ENCODE results near the gene MYBPC1.
"Not testable (repeated sequence)": the region's sequence is repeated elsewhere in the genome, so short reads cannot be mapped to it uniquely, and the experiment has no call there.

The MYBPC1 gene, protein sequence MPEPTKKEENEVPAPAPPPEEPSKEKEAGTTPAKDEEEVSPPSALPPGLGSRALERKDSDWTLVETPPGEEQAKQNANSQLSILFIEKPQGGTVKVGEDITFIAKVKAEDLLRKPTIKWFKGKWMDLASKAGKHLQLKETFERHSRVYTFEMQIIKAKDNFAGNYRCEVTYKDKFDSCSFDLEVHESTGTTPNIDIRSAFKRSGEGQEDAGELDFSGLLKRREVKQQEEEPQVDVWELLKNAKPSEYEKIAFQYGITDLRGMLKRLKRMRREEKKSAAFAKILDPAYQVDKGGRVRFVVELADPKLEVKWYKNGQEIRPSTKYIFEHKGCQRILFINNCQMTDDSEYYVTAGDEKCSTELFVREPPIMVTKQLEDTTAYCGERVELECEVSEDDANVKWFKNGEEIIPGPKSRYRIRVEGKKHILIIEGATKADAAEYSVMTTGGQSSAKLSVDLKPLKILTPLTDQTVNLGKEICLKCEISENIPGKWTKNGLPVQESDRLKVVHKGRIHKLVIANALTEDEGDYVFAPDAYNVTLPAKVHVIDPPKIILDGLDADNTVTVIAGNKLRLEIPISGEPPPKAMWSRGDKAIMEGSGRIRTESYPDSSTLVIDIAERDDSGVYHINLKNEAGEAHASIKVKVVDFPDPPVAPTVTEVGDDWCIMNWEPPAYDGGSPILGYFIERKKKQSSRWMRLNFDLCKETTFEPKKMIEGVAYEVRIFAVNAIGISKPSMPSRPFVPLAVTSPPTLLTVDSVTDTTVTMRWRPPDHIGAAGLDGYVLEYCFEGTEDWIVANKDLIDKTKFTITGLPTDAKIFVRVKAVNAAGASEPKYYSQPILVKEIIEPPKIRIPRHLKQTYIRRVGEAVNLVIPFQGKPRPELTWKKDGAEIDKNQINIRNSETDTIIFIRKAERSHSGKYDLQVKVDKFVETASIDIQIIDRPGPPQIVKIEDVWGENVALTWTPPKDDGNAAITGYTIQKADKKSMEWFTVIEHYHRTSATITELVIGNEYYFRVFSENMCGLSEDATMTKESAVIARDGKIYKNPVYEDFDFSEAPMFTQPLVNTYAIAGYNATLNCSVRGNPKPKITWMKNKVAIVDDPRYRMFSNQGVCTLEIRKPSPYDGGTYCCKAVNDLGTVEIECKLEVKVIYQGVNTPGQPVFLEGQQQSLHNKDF

DNA sequence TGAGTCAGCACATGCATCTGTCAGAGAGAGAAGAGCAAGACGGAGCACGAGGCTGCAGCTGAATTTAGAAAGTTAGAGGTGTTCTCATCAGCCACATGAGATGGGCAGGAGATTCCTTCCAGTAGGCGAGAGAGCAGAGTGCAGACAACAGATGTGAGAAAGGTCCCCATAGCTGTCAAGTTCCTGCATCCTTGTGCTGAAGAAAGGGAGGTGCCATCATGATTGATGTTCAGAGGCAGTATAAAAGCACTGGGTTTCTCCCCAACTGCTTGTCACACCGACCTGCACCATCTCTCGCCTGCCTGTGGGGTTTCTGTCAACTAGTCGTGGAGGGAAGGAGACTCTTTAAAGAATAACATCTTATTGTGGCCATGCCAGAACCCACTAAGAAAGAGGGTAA, at the start of gene MYBPC1:
Gene MYBPC1, plus strand, starts transcription at position 272 of the 400 bp plus-strand sequence. Its CDS starts 100 bp downstream, at position 372.
- DNase-seq (ENCODE audit: low spot score) (no peak), FAIRE-seq (no peak)

GRCh38 chr12:101551362-101552114, 43.2 kb upstream of the MYBPC1 start:
- FAIRE-seq (no peak), DNase-seq (ENCODE audit: low spot score) (no peak)

DNA sequence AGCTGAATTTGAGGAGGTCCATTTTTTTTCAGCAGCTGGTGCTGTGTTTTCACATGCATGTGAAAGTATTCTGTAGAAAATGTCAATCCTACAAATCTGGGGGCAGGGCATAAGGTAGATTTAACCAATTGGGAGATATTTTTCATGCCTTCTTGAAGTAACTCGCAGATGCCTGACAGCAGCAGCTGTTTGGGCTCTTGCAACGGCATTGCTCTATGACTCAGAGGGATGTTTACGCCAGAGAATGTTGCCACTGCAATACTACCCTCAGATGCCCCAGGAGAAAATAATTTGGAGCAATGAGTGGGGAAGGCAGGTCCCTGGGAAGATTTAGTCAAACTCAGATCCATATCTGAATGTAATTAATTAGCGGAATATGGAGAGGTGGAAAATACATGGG, 42.5 kb upstream of the MYBPC1 start:
- no peak for FAIRE-seq
- no peak for DNase-seq (ENCODE audit: low spot score)

GRCh38 chr12:101557094-101557493, 37.7 kb upstream of the MYBPC1 start:
- DNase-seq (ENCODE audit: low spot score) (no peak), FAIRE-seq (no peak)

- not testable (repeated sequence) for FAIRE-seq
These were observed 36.0 kb upstream of the MYBPC1 start for GRCh38 chr12:101558726-101559125.

DNA sequence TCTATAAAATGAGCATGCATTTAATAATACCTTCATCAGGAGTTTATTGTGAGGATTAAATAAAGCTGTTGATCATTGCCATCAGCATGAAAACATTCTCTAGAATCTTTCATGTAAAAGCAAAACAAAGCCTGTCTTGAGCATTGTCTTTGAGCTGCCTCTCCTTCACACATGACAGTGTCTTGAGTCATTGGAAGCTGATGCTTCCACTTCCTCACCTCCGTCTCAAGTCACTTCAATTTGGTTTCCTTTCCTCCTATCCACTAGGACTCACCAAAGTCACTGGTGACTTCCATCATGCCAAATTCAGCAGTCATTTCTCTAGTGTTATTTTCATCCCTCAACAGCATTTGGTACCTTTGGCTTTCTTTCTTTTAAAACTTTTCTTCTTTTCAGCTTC, 31.6 kb upstream of the MYBPC1 start:
- FAIRE-seq (no peak), DNase-seq (ENCODE audit: low spot score) (no peak)

More at GRCh38 chr12:101558726-101559125, 36.0 kb upstream of the MYBPC1 start:
- DNase-seq (ENCODE audit: low spot score), result not testable (repeated sequence)

GRCh38 chr12:101564912-101565311, 29.9 kb upstream of the MYBPC1 start:
- no peak for DNase-seq (ENCODE audit: low spot score)

GRCh38 chr12:101566318-101566717, 28.5 kb upstream of the MYBPC1 start:
- FAIRE-seq (no peak), DNase-seq (ENCODE audit: low spot score) (no peak)

More at GRCh38 chr12:101564912-101565311, 29.9 kb upstream of the MYBPC1 start:
- no peak for FAIRE-seq

DNA sequence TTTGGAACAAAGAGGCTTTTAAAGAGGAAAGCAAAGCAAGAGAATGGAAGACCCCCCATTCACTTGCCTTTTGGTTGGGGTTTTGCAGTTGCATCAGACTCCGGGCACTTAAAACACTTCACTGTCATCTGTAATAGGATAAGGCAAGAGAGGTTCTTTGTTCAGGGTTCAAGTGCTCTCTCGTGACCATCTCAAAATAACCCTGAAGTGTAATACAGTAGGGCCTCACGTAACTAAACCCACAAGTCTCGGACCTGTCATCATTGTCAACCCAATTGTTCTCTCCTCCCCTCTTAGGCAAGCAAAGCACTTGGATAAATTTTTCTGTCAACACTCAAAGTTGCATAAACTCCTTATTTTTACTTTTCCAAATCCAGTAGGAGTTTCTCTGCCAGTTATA, 26.9 kb upstream of the MYBPC1 start:
- DNase-seq (ENCODE audit: low spot score), result no peak
- FAIRE-seq, result no peak

DNA sequence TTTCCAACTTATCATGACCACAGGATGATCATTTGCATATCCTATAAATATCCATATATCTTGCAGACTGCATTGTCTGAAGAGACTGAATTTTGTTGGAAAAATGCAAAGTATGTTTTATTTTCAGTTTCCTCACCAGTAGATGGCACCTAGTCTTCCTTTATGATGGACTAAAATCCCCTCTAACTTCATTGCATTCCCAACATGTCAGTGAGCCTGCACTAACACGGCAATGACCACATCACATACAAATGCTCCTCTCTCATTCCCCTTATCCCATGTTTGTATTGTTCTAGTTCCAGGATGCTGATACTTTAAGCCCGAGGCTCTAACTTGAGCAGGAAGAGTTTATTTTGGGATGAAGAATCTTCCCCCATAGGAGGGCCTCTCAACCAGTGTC, 24.7 kb upstream of the MYBPC1 start:
- no peak for DNase-seq (ENCODE audit: low spot score)
- no peak for FAIRE-seq

DNA sequence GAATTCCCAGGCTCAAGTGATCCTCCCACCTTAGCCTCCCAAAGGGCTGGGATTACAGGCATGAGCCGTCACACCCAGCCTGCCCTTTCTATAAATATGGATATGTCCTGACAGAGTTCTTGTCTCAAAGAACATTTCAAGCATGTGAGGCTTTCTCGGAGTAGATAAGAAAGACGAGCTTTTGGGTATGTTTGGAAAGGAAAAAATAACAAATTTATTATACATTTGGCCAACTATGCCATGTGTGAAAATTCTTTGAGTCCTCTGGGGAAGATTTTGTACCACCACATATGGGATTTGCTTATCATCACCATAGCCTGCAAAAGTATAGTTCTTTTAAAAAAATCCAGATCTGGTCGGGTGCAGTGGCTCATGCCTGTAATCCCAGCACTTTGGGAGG, 23.7 kb upstream of the MYBPC1 start:
- no peak for FAIRE-seq
- no peak for DNase-seq (ENCODE audit: low spot score)

- no peak for FAIRE-seq
- no peak for DNase-seq (ENCODE audit: low spot score)
These were observed 21.0 kb upstream of the MYBPC1 start for GRCh38 chr12:101573743-101574142.

DNA sequence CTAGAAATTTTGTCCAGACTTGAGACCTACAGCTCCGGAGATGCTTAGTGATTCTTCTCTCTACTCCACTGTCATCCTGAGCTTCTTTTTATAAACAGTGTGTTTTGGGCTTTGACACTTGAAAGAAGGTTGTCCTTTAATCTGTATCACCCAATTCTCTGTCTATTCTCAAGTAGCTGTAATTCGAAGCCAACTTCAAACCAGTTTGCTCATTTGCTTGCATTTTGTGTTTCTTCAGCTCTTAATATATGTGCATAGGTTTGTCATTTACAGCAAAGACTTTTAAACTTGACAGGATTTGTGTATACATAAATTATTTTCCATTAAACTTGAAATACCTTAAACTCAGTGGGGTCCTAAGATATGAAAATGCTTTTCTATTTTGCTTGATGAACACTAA, 16.4 kb upstream of the MYBPC1 start:
- FAIRE-seq, result no peak

DNA sequence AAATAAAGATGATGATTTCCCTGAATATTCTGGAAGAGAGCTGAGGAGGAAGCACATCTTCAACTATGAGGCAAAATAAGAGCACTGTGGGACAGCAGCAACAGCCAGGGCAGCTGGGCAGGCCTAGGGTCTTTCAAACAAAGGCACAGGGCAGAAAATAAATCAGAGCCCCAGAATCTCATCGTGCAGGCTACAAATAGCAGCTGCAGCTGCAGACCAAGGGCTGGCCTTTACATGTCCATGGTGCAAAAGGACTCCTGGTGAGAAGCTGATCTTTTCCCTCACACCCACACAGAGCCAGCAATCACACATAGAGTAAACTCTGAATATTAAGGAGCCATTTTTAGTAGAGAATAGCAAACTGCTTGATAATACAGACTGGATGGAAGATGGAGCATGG, 13.6 kb upstream of the MYBPC1 start:
- no peak for DNase-seq (ENCODE audit: low spot score)

More for the DNA sequence above, 16.4 kb upstream of the MYBPC1 start:
- no peak for DNase-seq (ENCODE audit: low spot score)

GRCh38 chr12:101582937-101583336, 11.8 kb upstream of the MYBPC1 start:
- FAIRE-seq, result no peak
- no peak for DNase-seq (ENCODE audit: low spot score)

More for the DNA sequence above, 13.6 kb upstream of the MYBPC1 start:
- FAIRE-seq, result no peak

- DNase-seq (ENCODE audit: low spot score), result no peak
- no peak for FAIRE-seq
These were observed 4.4 kb upstream of the MYBPC1 start for GRCh38 chr12:101590383-101590782.

DNA sequence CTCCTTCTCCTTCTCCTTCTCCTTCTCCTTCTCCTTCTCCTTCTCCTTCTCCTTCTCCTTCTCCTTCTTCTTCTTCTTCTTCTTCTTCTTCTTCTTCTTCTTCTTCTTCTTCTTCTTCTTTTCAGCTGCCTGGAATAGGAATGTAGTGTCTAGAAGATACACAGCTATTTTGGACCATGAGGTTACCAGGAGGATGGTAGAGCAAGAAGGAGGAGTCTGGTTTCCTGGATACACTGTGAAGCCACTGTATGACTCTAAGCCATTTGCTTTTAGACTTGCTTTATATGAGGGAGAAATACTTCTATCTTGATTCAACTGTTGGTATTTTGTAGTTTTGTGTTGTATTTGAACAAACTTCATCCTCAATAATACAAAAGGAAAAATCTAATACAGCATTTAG, 3.0 kb upstream of the MYBPC1 start:
- FAIRE-seq (no peak), DNase-seq (ENCODE audit: low spot score) (no peak)

DNA sequence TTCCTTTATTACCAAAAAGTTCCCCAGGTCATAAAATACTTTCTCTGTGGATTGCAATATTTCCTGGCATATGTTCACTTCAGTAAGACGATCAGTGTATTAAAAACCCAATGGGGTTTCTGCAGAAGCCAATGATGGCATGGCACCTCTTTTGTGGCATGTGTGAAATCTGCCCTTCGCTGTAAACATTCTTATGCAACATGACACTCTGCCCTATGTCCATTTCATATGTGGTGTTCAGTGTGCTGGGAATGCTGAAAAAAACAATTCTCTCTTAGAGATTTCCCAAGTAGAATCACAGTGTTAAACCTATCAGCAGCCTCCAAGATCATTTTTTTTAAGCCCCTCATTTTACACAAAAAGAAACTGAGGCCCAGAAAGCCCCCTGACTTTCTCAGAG, 2.3 kb upstream of the MYBPC1 start:
- DNase-seq (ENCODE audit: low spot score) (no peak), FAIRE-seq (no peak)

- no peak for DNase-seq (ENCODE audit: low spot score)
- no peak for FAIRE-seq
These were observed 1.9 kb upstream of the MYBPC1 start for GRCh38 chr12:101592921-101593320.

DNA sequence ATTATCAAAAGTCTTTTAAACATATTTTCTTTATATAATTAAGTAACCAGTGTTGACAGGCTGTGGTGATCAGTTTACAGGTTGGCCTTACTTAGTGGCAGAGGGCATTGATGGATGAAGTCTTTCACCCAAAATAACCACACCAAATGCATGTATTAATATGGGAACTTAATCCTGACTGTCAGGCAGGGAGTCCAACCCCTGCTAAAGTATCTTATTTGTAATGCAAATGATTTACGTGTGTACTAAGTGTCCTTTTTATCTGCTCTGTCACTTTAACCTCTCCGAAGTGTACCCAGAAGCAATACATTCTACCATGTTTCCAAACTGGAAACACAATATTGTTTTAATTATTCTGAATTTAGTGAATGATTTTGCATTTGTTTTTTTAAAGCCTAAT, 1.4 kb downstream of the MYBPC1 start:
- DNase-seq (ENCODE audit: low spot score), result no peak
- no peak for FAIRE-seq

GRCh38 chr12:101597164-101597563, 2.4 kb downstream of the MYBPC1 start:
- no peak for DNase-seq (ENCODE audit: low spot score)
- FAIRE-seq, result no peak

Measured in RCC 7860 (cell line).